Measurements from ENCODE around the gene VPS39. TPM values are rescaled to one million over a fixed set of nuclear protein-coding genes. Genes with fewer than 3 reads are reported as not detected.

VPS39 gene
- total RNA-seq, 1 experiment from 2014 or later = 55.2 TPM

- DNase-seq (ENCODE audit: low read depth, low spot score) = no peak
- H3K4me1 ChIP-seq (ENCODE audit: control insufficient read depth, insufficient read depth, low read length) = no peaks in the 10 kb centered on the region
- no peak overlapping the region for H3K4me3 ChIP-seq (ENCODE audit: low read depth in 2 of 2, low read length in 2 of 2)
- POLR2A ChIA-PET = no interaction called here
- H3K9me3 ChIP-seq (ENCODE audit: control insufficient read depth, insufficient read depth, low read depth, low read length) = no peaks in the 10 kb centered on the region
- no peak for ATAC-seq
- no peak for TF ChIP-seq TCF7L2 (IDR thresholded peaks at IDR 0.05; ENCODE audit: low read depth, low read length)
- TF ChIP-seq POLR2AphosphoS5 (IDR thresholded peaks at IDR 0.05; ENCODE audit: low read depth, low read length) = no peak
- no peak for TF ChIP-seq SIN3A (IDR thresholded peaks at IDR 0.05; ENCODE audit: borderline replicate concordance, insufficient read depth, low read depth, low read length)
- no peak for TF ChIP-seq REST (IDR thresholded peaks at IDR 0.05; ENCODE audit: insufficient read depth in 1 of 2, low read depth in 2 of 2, low read length in 1 of 2)
- TF ChIP-seq CTCF (IDR thresholded peaks at IDR 0.05) = no peak
- CTCF ChIA-PET = interaction anchor here (0.6 kb wide), 1 partner anchor 222 kb away, joined by 5 read pairs; no protein-coding TSS in a partner anchor
- intact Hi-C loops (cut with micrococcal nuclease; ENCODE audit: unreplicated experiment) = no loop called here
- no TSS peak for BruUV-seq (replicated peaks)
- peaks cover 21% of the 10 kb centered on the region; the same call in 1 of the 2 replicates for H3K36me3 ChIP-seq (ENCODE audit: control insufficient read depth, insufficient read depth, low read length)
- in situ Hi-C loops (cut with HindIII; ENCODE audit: low pct_unique_long_range_greater_than_20kb, low sequenced_read_pairs) = no loop called here
- no peak overlapping the region for H3K27ac ChIP-seq (ENCODE audit: low read length)
- no peaks in the 10 kb centered on the region for H3K27me3 ChIP-seq (ENCODE audit: control insufficient read depth, insufficient read depth, low read length)
Measured at GRCh38 chr15:42163291-42163690, 44.8 kb downstream of the VPS39 start.

- in situ Hi-C loops (cut with HindIII; ENCODE audit: low pct_unique_long_range_greater_than_20kb, low sequenced_read_pairs) = no loop called here
- POLR2A ChIA-PET = no interaction called here
- intact Hi-C loops (cut with micrococcal nuclease; ENCODE audit: unreplicated experiment) = no loop called here
Measured at GRCh38 chr15:42160136-42160535, 48.0 kb downstream of the VPS39 start.

More at GRCh38 chr15:42160136-42160535, 48.0 kb downstream of the VPS39 start:
- no peak for DNase-seq (ENCODE audit: low read depth, low spot score)
- Histone ChIP-seq H3K27ac (ENCODE audit: low read length) (no peak overlapping the region), H3K4me3 (ENCODE audit: low read depth in 2 of 2, low read length in 2 of 2) (no peak overlapping the region), H3K9me3 (ENCODE audit: control insufficient read depth, insufficient read depth, low read depth, low read length) (no peaks in the 10 kb centered on the region), H3K36me3 (ENCODE audit: control insufficient read depth, insufficient read depth, low read length) (peaks cover 21% of the 10 kb centered on the region; the same call in 1 of the 2 replicates), H3K27me3 (ENCODE audit: control insufficient read depth, insufficient read depth, low read length) (no peaks in the 10 kb centered on the region), H3K4me1 (ENCODE audit: control insufficient read depth, insufficient read depth, low read length) (no peaks in the 10 kb centered on the region)
- TSS peak; percentile 28 for BruUV-seq (replicated peaks)
- TF ChIP-seq CTCF (IDR thresholded peaks at IDR 0.05) (no peak), POLR2AphosphoS5 (IDR thresholded peaks at IDR 0.05; ENCODE audit: low read depth, low read length) (no peak), TCF7L2 (IDR thresholded peaks at IDR 0.05; ENCODE audit: low read depth, low read length) (no peak), SIN3A (IDR thresholded peaks at IDR 0.05; ENCODE audit: borderline replicate concordance, insufficient read depth, low read depth, low read length) (no peak), REST (IDR thresholded peaks at IDR 0.05; ENCODE audit: insufficient read depth in 1 of 2, low read depth in 2 of 2, low read length in 1 of 2) (no peak)
- no peak for ATAC-seq
- CTCF ChIA-PET = interaction anchor here (0.6 kb wide), 1 partner anchor 1433 kb away, joined by 6 read pairs; no protein-coding TSS in a partner anchor

Measured in Panc1 (cell line).